ENCODE results near the gene SAMD4B. TPM values are rescaled to one million over a fixed set of nuclear protein-coding genes. Genes with fewer than 3 reads are reported as not detected.

SAMD4B gene
- total and polyA plus RNA-seq, 9 of the 15 experiments (the other 6 are each of a cell fraction or from before 2014, with no cell fraction given): 3.4 to 90.5 (median 38.0) TPM

- TF ChIP-seq CXXC5 (CRISPR knock-in tag; IDR thresholded peaks at IDR 0.05) (peak; percentile 91), ZNF239 (CRISPR knock-in tag; IDR thresholded peaks at IDR 0.05) (no peak), SLC30A9 (CRISPR knock-in tag; IDR thresholded peaks at IDR 0.05) (no peak), L3MBTL2 (IDR thresholded peaks at IDR 0.05) (peak; percentile 70; the same call in 1 of the 2 replicates), GATAD2B (IDR thresholded peaks at IDR 0.05; ENCODE audit: borderline replicate concordance) (peak; percentile 91), CCNT2 (IDR thresholded peaks at IDR 0.05; ENCODE audit: borderline replicate concordance, extremely low read depth, insufficient read length, low read depth, low read length) (peak; percentile 98), ZSCAN32 (CRISPR knock-in tag; IDR thresholded peaks at IDR 0.05) (no peak), HDAC1 (IDR thresholded peaks at IDR 0.05) (0 out of 4 replicates have a peak, but pooled peaks of 1 of the 2 experiments have one; percentile 37), TBL1XR1 (IDR thresholded peaks at IDR 0.05; ENCODE audit: low read length in 2 of 2) (peak in 1 of 2 experiments; percentile 55; a peak in 3 of 4 replicates), VEZF1 (CRISPR knock-in tag; IDR thresholded peaks at IDR 0.05) (peak; percentile 98), XRCC5 (IDR thresholded peaks at IDR 0.05; ENCODE audit: low read depth, low read length) (no peak), STAT5A (IDR thresholded peaks at IDR 0.05; ENCODE audit: borderline replicate concordance, low read length) (peak; percentile 61; the same call in 1 of the 2 replicates), TCF3 (CRISPR knock-in tag; IDR thresholded peaks at IDR 0.05) (no peak), ZNF436 (CRISPR knock-in tag; IDR thresholded peaks at IDR 0.05) (no peak), KLF6 (CRISPR knock-in tag; IDR thresholded peaks at IDR 0.05; ENCODE audit: borderline replicate concordance) (no peak), NFXL1 (CRISPR knock-in tag; IDR thresholded peaks at IDR 0.05) (no peak), POLR2H (tag; IDR thresholded peaks at IDR 0.05; ENCODE audit: low read depth) (no peak)
- TF ChIP-seq, protein P1, sequence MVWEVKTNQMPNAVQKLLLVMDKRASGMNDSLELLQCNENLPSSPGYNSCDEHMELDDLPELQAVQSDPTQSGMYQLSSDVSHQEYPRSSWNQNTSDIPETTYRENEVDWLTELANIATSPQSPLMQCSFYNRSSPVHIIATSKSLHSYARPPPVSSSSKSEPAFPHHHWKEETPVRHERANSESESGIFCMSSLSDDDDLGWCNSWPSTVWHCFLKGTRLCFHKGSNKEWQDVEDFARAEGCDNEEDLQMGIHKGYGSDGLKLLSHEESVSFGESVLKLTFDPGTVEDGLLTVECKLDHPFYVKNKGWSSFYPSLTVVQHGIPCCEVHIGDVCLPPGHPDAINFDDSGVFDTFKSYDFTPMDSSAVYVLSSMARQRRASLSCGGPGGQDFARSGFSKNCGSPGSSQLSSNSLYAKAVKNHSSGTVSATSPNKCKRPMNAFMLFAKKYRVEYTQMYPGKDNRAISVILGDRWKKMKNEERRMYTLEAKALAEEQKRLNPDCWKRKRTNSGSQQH (CRISPR knock-in tag; IDR thresholded peaks at IDR 0.05): no peak
- TF ChIP-seq, protein P2, sequence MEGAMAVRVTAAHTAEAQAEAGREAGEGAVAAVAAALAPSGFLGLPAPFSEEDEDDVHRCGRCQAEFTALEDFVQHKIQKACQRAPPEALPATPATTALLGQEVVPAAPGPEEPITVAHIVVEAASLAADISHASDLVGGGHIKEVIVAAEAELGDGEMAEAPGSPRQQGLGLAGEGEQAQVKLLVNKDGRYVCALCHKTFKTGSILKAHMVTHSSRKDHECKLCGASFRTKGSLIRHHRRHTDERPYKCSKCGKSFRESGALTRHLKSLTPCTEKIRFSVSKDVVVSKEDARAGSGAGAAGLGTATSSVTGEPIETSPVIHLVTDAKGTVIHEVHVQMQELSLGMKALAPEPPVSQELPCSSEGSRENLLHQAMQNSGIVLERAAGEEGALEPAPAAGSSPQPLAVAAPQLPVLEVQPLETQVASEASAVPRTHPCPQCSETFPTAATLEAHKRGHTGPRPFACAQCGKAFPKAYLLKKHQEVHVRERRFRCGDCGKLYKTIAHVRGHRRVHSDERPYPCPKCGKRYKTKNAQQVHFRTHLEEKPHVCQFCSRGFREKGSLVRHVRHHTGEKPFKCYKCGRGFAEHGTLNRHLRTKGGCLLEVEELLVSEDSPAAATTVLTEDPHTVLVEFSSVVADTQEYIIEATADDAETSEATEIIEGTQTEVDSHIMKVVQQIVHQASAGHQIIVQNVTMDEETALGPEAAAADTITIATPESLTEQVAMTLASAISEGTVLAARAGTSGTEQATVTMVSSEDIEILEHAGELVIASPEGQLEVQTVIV (CRISPR knock-in tag; IDR thresholded peaks at IDR 0.05; ENCODE audit: borderline replicate concordance): no peak
- TF ChIP-seq, protein P3, sequence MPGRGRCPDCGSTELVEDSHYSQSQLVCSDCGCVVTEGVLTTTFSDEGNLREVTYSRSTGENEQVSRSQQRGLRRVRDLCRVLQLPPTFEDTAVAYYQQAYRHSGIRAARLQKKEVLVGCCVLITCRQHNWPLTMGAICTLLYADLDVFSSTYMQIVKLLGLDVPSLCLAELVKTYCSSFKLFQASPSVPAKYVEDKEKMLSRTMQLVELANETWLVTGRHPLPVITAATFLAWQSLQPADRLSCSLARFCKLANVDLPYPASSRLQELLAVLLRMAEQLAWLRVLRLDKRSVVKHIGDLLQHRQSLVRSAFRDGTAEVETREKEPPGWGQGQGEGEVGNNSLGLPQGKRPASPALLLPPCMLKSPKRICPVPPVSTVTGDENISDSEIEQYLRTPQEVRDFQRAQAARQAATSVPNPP (IDR thresholded peaks at IDR 0.05; ENCODE audit: borderline replicate concordance, insufficient read depth, insufficient read length): no peak
These were observed 61.4 kb downstream of the SAMD4B start (continued) for GRCh38 chr19:39403331-39404312.

All from K562 (cell line).